NT2/D1 (cell line): ENCODE data around the gene GCDH.

Source experiments
- DNase-seq: peaks from one replicate; pipeline ENCODE4 v3.0.0-alpha.2; 2011; ENCODE audit warnings: low read depth, low spot score
- H3K27me3 ChIP-seq: 2 replicates; pipeline ENCODE4 v1.6.0; 2011; ENCODE audit warnings: mild to moderate bottlenecking; ENCODE audit not compliant: insufficient read length, insufficient read depth
- H3K36me3 ChIP-seq: 2 replicates; pipeline ENCODE4 v1.6.1; 2011; ENCODE audit warnings: mild to moderate bottlenecking, low read length, mixed read lengths; ENCODE audit not compliant: insufficient read depth, insufficient read length
- H3K4me1 ChIP-seq: 2 replicates; pipeline ENCODE4 v1.5.1; 2011; ENCODE audit not compliant: insufficient read depth, insufficient read length
- H3K4me3 ChIP-seq: 2 replicates; pipeline ENCODE4 v1.5.1; 2011; ENCODE audit warnings: low read depth; ENCODE audit not compliant: insufficient read length
- H3K9ac ChIP-seq: 2 replicates; pipeline ENCODE4 v1.6.0; 2011; ENCODE audit warnings: low read depth; ENCODE audit not compliant: insufficient read length
- H3K9me3 ChIP-seq: 2 replicates; pipeline ENCODE4 v1.5.1; 2011; ENCODE audit warnings: mild to moderate bottlenecking, low read length; ENCODE audit not compliant: insufficient read depth
- SUZ12 ChIP-seq: IDR thresholded peaks from 2 replicates; pipeline ENCODE4 v1.6.1; 2011; ENCODE audit not compliant: insufficient read length, insufficient read depth; ENCODE audit errors: extremely low read depth
- YY1 ChIP-seq: IDR thresholded peaks from 2 replicates; pipeline ENCODE4 v1.6.1; 2011; ENCODE audit not compliant: insufficient read length, insufficient read depth
- ZNF274 ChIP-seq: IDR thresholded peaks from 2 replicates; pipeline ENCODE4 v1.6.1; 2011; ENCODE audit warnings: mild to moderate bottlenecking, low read depth, low read length

GCDH gene

GRCh38 chr19:12946731-12947496 is 56.0 kb downstream of the GCDH start:
- Histone ChIP-seq H3K4me3 (peak overlapping the region; percentile 81), H3K27me3 (no peaks in the 10 kb centered on the region), H3K4me1 (peaks cover 14% of the 10 kb centered on the region), H3K9me3 (no peaks in the 10 kb centered on the region), H3K9ac (peak overlapping the region; percentile 92), H3K36me3 (peaks cover 77% of the 10 kb centered on the region)
- no peak for TF ChIP-seq ZNF274
- TF ChIP-seq SUZ12, result no peak
- no peak for TF ChIP-seq YY1
- no peak for DNase-seq

- TF ChIP-seq ZNF274, result no peak
- TF ChIP-seq SUZ12, result no peak
- TF ChIP-seq YY1, result no peak
- DNase-seq, result no peak
- H3K36me3 ChIP-seq, result peaks cover 79% of the 10 kb centered on the region
- peak overlapping the region; percentile 70 for H3K9ac ChIP-seq
- no peaks in the 10 kb centered on the region for H3K9me3 ChIP-seq
- no peak overlapping the region for H3K4me3 ChIP-seq
- H3K27me3 ChIP-seq, result no peaks in the 10 kb centered on the region
- H3K4me1 ChIP-seq, result peaks cover 14% of the 10 kb centered on the region
Observed at GRCh38 chr19:12947702-12948611, 57.0 kb downstream of the GCDH start.

GRCh38 chr19:12948612-12949362 is 57.8 kb downstream of the GCDH start:
- Histone ChIP-seq H3K4me1 (peaks cover 14% of the 10 kb centered on the region), H3K9me3 (no peaks in the 10 kb centered on the region), H3K27me3 (no peaks in the 10 kb centered on the region), H3K36me3 (peaks cover 79% of the 10 kb centered on the region), H3K9ac (peak overlapping the region; percentile 52), H3K4me3 (no peak overlapping the region)
- TF ChIP-seq YY1 (no peak), SUZ12 (no peak), ZNF274 (no peak)
- no peak for DNase-seq
